ENCODE data around the gene EXOC8. TPM values are rescaled to one million over a fixed set of nuclear protein-coding genes. Genes with fewer than 3 reads are reported as not detected.

EXOC8 gene
- total and polyA plus RNA-seq, 9 of the 15 experiments (the other 6 are each of a cell fraction or from before 2014, with no cell fraction given) = 2.1 to 13.6 (median 7.2) TPM

- peaks cover 25% of the 10 kb centered on the region; the same call in 2 of the 3 replicates for H3K36me3 ChIP-seq (ENCODE audit: control insufficient read depth, insufficient read depth, low read length)
- H3K27me3 ChIP-seq (ENCODE audit: control insufficient read depth in 2 of 2, insufficient read depth in 2 of 2, low read length in 2 of 2) = no peaks in the 10 kb centered on the region
- H3K4me1 ChIP-seq (replicated peaks in 1 of 2; ENCODE audit: control insufficient read depth in 2 of 2, insufficient read depth in 2 of 2, low read length in 2 of 2) = 0 out of 5 replicates have a peak, but pooled peaks cover 0 to 2% of the 10 kb centered on the region in 2 experiments
- peaks cover 15% of the 10 kb centered on the region for H4K20me1 ChIP-seq (replicated peaks; ENCODE audit: control insufficient read depth, insufficient read depth, low read length)
- in situ Hi-C loops (cut with MboI) (no loop called here), intact Hi-C loops (cut with micrococcal nuclease) (no loop called here)
- WGBS (ENCODE audit: insufficient coverage, low coverage, missing lambda C conversion rate) = 76% methylated on average over 4 of the region's 4 CpGs
- H3K4me3 ChIP-seq = no peak overlapping the region
- no peak overlapping the region for H3K27ac ChIP-seq (ENCODE audit: extremely low read depth, low read depth, low read length)
- TF ChIP-seq SP1 (CRISPR knock-in tag; IDR thresholded peaks at IDR 0.05) = no peak
- TF ChIP-seq STAT5B (CRISPR knock-in tag; IDR thresholded peaks at IDR 0.05) = no peak
- 0 out of 2 replicates have a peak, but pooled peaks have one; percentile 23 for TF ChIP-seq ATF3 (IDR thresholded peaks at IDR 0.05)
- no peak for TF ChIP-seq ATF3 (CRISPR knock-in tag; conservative IDR thresholded peaks at IDR 0.05)
- 0 out of 2 replicates have a peak, but pooled peaks have one; percentile 21 for TF ChIP-seq CEBPG (CRISPR knock-in tag; IDR thresholded peaks at IDR 0.05)
- TF ChIP-seq CEBPG (tag; conservative IDR thresholded peaks at IDR 0.05 in 1 of 2, IDR thresholded peaks at IDR 0.05 in 1 of 2) = no peak
- 0 out of 2 replicates have a peak, but pooled peaks have one; percentile 58 for TF ChIP-seq CEBPB (tag; IDR thresholded peaks at IDR 0.05)
- TF ChIP-seq SREBF2 (CRISPR knock-in tag; IDR thresholded peaks at IDR 0.05) = no peak
- no peak for TF ChIP-seq SMAD2 (IDR thresholded peaks at IDR 0.05; ENCODE audit: low read depth, low read length)
- no peak for TF ChIP-seq GABPB2 (CRISPR knock-in tag; conservative IDR thresholded peaks at IDR 0.05)
- no peak for FAIRE-seq
- H3K9me1 ChIP-seq (ENCODE audit: control insufficient read depth, insufficient read depth, low read length) = no peaks in the 10 kb centered on the region
- H3K9me3 ChIP-seq (replicated peaks; ENCODE audit: control insufficient read depth, insufficient read depth, low read depth, low read length) = no peaks in the 10 kb centered on the region
- H3K9ac ChIP-seq (ENCODE audit: insufficient read depth in 1 of 2, low read depth in 2 of 2, low read length in 2 of 2) = no peak overlapping the region
- no TSS peak for BruUV-seq (replicated peaks)
- peaks cover 50% of the 10 kb centered on the region for H3K79me2 ChIP-seq (ENCODE audit: control insufficient read depth, insufficient read depth, low read length)
- POLR2A ChIA-PET = interaction anchor here (1.6 to 1.7 kb wide), 2 partner anchors 20 to 46 kb away, joined by 3 to 4 read pairs; no protein-coding TSS in a partner anchor
- CTCF ChIA-PET (ENCODE audit: low intra/inter-chr PET ratio) = no interaction called here
- no peak for DNase-seq (ENCODE audit: extremely low read depth in 1 of 4, low spot score in 3 of 4)
- H3K4me2 ChIP-seq (ENCODE audit: insufficient read depth, low read length) = no peak overlapping the region
- H2AFZ ChIP-seq (ENCODE audit: low read depth, low read length) = no peak overlapping the region
- ATAC-seq = no peak
These were observed 36.7 kb upstream of the EXOC8 start for GRCh38 chr1:231374394-231374793.
